Activated naive CD8-positive, alpha-beta T cell treated with anti-CD3 and anti-CD28 coated beads for 36 hours (primary cell): Measurements from ENCODE around the gene C19orf33. TPM values are rescaled to one million over a fixed set of nuclear protein-coding genes. Genes with fewer than 3 reads are reported as not detected.

ENCODE experiments used
- DNase-seq: peaks from one replicate; pipeline ENCODE4 v3.0.0; 2021
- H3K27ac Mint-ChIP-seq: one replicate; pipeline ENCODE4 v1.8.0; 2022; ENCODE audit warnings: mild to moderate bottlenecking, moderate library complexity, mixed read lengths
- H3K27me3 Mint-ChIP-seq: one replicate; pipeline ENCODE4 v1.8.0; 2022; ENCODE audit warnings: mild to moderate bottlenecking, mixed read lengths
- H3K36me3 Mint-ChIP-seq: one replicate; pipeline ENCODE4 v1.8.0; 2021; ENCODE audit warnings: mild to moderate bottlenecking, mixed read lengths
- H3K4me1 Mint-ChIP-seq: one replicate; pipeline ENCODE4 v1.8.0; 2021; ENCODE audit warnings: mixed read lengths
- H3K4me3 Mint-ChIP-seq: one replicate; pipeline ENCODE4 v1.8.0; 2022; ENCODE audit warnings: mild to moderate bottlenecking, moderate library complexity, mixed read lengths
- H3K9me3 Mint-ChIP-seq: one replicate; pipeline ENCODE4 v1.8.0; 2022; ENCODE audit warnings: mixed read lengths
- total RNA-seq, 2 experiments: library from RNA; stranded (reverse); gene quantifications; one replicate each; pipeline ENCODE4 v1.2.3, GENCODE V29; 2021

C19orf33 gene
- total RNA-seq, 2 experiments from 2014 or later = not detected

DNA sequence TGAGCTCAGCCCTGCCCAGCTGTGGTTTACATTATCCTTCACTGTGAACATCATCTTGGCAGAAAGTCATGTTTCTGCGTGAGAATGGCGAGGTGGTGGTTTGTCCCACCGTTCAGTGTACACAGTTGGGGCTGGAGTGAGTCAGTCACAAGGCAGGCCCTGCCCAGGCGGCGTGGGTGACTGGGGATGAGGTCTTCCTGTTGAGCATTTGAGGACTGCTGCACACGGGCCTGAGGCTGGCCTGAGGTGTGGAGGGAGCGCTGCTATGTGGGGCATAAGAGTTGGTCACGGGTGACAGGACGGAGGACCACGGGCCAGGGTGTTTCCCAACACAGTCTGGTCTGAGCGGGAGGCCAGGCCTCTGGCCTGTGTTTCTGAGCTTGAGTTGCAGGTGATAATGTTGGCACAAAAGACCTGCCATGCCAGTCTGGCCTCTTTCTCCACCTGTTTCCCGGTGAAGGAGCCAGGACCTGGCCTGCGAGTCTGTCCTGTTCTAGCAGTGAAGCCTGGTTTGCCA is 13.4 kb upstream of the C19orf33 start:
- H3K4me1 Mint-ChIP-seq = no peaks in the 10 kb centered on the region
- no peaks in the 10 kb centered on the region for H3K36me3 Mint-ChIP-seq
- no peak for DNase-seq
- no peak overlapping the region for H3K27ac Mint-ChIP-seq
- H3K9me3 Mint-ChIP-seq = no peaks in the 10 kb centered on the region
- no peaks in the 10 kb centered on the region for H3K27me3 Mint-ChIP-seq
- H3K4me3 Mint-ChIP-seq = no peak overlapping the region

DNA sequence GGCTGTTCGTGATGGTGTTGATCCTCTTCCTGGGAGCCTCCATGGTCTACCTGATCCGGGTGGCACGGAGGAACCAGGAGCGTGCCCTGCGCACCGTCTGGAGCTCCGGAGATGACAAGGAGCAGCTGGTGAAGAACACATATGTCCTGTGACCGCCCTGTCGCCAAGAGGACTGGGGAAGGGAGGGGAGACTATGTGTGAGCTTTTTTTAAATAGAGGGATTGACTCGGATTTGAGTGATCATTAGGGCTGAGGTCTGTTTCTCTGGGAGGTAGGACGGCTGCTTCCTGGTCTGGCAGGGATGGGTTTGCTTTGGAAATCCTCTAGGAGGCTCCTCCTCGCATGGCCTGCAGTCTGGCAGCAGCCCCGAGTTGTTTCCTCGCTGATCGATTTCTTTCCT is 12.2 kb upstream of the C19orf33 start:
- Mint-ChIP-seq H3K4me3 (no peak overlapping the region), H3K27me3 (no peaks in the 10 kb centered on the region), H3K27ac (no peak overlapping the region), H3K9me3 (no peaks in the 10 kb centered on the region), H3K4me1 (no peaks in the 10 kb centered on the region), H3K36me3 (no peaks in the 10 kb centered on the region)
- DNase-seq = no peak

DNA sequence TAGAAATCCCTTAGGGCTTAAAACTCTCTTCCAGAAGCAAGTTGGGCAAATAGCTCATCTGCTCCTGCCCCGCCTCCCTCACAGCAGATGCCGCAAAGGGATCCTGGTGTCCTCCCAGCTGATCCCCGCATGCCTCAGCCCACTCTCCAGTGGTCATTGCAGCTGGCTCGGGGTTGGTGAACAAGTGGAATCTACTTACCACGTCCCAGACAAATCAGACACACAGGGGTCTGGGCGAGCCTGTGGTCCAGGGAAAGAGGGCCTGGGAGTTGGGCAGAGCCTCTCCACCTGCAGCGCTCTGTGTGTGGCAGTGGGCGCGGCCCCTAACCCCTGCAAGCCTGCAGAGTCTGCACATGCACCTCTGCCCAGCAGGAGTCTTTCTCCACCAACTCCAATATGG is 10.8 kb upstream of the C19orf33 start:
- Mint-ChIP-seq H3K4me1 (no peaks in the 10 kb centered on the region), H3K9me3 (no peaks in the 10 kb centered on the region), H3K27me3 (no peaks in the 10 kb centered on the region), H3K27ac (no peak overlapping the region), H3K4me3 (no peak overlapping the region), H3K36me3 (no peaks in the 10 kb centered on the region)
- DNase-seq = no peak

DNA sequence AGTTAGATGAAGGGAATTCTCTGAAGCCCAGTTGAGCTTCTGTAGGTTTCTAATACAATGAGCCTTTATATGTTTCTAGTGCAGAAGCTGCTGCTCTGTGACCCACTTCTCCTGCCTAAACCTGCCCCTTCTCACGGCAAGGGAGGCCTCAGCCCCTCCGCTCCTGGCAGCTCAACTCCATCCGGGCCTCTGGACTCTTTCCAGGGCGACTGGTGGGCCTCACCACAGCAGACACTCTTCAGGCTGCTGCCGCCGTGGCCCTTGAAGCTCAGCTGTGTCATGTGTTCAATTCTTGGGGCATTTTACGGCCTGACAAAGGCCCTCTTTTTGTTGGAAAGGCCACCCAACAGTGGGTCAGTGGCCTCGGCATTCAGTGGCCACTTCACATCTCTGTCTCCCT is 10.0 kb upstream of the C19orf33 start:
- H3K9me3 Mint-ChIP-seq = no peaks in the 10 kb centered on the region
- no peaks in the 10 kb centered on the region for H3K27me3 Mint-ChIP-seq

DNA sequence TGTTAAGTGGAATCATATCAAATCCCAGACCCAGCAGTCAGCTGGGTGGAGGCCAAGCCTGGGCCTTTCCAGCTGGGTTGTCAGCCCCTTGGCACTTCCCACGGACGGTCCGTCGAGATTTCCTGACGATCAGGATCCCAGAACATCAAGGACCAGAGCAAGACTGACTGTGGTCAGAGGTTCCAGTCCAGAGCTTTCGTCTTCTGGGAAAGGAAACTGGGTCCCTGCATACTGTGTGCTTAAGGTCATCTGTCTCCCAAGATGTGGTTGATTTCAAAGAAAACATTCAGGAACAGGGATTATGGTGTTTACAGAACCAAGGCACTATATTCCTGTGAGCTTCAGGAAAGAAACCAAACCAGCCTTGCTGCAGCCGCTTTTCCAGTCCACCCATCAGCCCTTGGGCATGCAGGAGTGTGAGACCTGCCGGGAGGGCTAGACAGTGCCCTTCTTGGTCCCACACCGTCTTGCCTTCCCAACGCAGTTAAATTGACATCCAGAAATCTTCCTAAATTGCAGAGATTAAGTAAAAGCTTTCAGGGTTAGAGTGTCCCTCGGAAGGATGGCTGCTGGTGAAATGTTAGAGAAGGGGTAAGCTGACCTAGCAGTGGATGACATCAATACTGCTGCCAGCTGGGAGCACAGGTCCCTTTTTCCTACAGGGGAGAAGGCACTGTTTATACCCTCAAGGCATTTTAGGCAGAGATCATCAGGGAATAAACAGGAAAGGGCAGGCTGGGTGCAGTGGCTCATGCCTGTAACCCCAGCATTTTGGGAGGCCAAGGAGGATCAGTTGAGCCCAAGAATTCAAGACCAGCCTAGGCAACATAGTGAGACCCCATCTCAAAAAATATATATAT is 5.0 kb upstream of the C19orf33 start:
- Mint-ChIP-seq H3K4me1 (no peaks in the 10 kb centered on the region), H3K4me3 (no peak overlapping the region), H3K27ac (no peak overlapping the region), H3K27me3 (no peaks in the 10 kb centered on the region), H3K36me3 (no peaks in the 10 kb centered on the region), H3K9me3 (no peaks in the 10 kb centered on the region)
- no peak for DNase-seq

More for the DNA sequence above, 10.0 kb upstream of the C19orf33 start:
- Mint-ChIP-seq H3K27ac (no peak overlapping the region), H3K4me3 (no peak overlapping the region), H3K36me3 (no peaks in the 10 kb centered on the region), H3K4me1 (no peaks in the 10 kb centered on the region)
- DNase-seq = no peak

DNA sequence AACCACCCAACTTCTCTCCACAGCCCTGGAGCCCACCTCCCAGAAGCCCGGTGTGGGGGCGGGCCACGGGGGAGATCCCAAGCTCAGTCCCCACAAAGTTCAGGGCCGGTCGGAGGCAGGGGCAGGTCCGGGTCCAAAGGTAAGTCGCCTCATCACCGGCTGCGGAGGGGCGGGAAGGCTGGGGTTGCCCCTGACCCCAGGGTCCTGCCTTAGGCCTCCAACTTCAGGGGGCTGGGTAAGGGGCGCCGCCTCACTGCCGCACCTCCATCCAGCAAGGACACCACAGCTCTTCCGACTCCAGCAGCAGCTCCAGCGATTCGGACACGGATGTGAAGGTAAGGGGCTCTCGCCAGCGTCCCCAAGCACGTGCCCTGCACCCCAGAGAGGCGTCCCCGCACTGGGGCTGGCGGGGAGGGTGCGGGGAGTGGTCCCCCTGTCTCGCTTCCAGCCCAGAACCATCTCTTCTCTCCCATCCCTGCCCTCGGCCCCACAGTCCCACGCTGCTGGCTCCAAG is 358 bp downstream of the C19orf33 start:
- Mint-ChIP-seq H3K9me3 (no peaks in the 10 kb centered on the region), H3K36me3 (peaks cover 3% of the 10 kb centered on the region), H3K27me3 (no peaks in the 10 kb centered on the region), H3K4me1 (peaks cover 3% of the 10 kb centered on the region), H3K4me3 (no peak overlapping the region), H3K27ac (no peak overlapping the region)
- no peak for DNase-seq

DNA sequence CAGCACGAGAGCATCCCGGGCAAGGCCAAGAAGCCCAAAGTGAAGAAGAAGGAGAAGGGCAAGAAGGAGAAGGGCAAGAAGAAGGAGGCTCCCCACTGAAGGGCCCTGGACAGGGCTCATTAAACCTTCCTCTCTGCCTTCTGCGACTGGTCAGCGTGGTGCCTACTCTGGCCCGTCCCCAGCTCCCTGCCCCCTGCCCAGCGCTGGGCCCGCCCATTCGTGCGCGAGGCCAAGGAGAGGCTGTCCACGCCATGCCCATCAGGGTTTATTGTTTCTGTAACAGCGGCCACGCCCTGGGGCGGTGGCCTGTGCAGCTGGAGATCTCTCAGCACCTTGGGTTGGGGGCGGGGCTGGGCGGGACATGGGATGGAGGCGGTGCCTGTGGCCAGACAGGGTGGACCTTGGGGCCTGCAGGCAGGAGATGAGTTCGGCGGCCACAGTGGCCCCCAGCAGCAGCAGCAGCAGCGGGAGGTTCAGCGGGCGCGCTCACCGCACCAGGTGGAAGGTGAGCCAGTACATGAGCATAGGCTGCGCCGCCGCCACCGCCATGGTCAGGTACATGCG is 897 bp downstream of the C19orf33 start:
- H3K27me3 Mint-ChIP-seq = no peaks in the 10 kb centered on the region
- H3K36me3 Mint-ChIP-seq = peaks cover 3% of the 10 kb centered on the region
- H3K27ac Mint-ChIP-seq = no peak overlapping the region
- DNase-seq = no peak
- H3K4me3 Mint-ChIP-seq = no peak overlapping the region
- peaks cover 3% of the 10 kb centered on the region for H3K4me1 Mint-ChIP-seq
- H3K9me3 Mint-ChIP-seq = no peaks in the 10 kb centered on the region

DNA sequence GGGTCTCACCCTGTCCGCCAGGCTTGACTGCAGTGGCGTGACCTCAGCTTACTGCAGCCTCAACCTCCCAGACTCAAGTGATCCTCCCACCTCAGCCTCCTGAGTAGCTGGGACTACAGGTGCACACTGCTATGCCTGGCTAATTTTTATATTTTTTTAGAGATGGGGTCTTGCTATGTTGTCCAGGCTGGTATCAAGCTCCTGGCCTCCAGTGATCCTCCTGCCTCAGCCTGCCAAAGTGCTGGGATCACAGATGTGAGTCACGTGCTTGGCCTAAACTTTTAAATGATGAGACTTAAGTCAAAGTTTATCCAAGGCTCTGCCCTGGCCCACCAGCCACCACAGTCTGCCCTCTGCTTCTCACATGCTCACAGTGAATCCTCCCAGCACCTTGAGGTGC is 2.2 kb downstream of the C19orf33 start:
- no peaks in the 10 kb centered on the region for H3K27me3 Mint-ChIP-seq
- no peaks in the 10 kb centered on the region for H3K9me3 Mint-ChIP-seq
- H3K4me1 Mint-ChIP-seq = peaks cover 6% of the 10 kb centered on the region
- H3K4me3 Mint-ChIP-seq = no peak overlapping the region
- peaks cover 6% of the 10 kb centered on the region for H3K36me3 Mint-ChIP-seq
- no peak overlapping the region for H3K27ac Mint-ChIP-seq
- no peak for DNase-seq

DNA sequence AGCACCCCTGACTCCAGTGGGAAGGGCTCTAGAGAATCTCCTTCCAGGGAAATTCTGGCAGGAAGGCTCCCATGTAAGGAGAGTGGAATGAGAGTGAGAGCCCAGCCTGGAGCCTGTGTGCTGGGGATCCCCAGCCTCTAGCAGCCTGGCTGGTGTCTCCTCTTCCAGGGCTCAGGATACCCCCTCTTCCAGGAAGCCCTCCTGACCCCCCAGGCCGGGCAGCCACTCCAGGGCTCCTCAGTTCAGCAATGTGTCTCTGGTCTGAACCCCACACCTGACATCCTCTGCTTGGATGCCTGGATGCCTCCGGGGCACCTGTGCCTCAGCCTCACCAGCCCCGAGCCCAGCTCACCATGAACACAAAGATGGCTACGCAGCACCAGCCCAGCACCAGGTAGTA is 3.0 kb downstream of the C19orf33 start:
- Mint-ChIP-seq H3K9me3 (no peaks in the 10 kb centered on the region), H3K4me1 (peaks cover 6% of the 10 kb centered on the region), H3K27me3 (no peaks in the 10 kb centered on the region), H3K27ac (no peak overlapping the region), H3K36me3 (peaks cover 6% of the 10 kb centered on the region), H3K4me3 (no peak overlapping the region)
- DNase-seq = no peak

DNA sequence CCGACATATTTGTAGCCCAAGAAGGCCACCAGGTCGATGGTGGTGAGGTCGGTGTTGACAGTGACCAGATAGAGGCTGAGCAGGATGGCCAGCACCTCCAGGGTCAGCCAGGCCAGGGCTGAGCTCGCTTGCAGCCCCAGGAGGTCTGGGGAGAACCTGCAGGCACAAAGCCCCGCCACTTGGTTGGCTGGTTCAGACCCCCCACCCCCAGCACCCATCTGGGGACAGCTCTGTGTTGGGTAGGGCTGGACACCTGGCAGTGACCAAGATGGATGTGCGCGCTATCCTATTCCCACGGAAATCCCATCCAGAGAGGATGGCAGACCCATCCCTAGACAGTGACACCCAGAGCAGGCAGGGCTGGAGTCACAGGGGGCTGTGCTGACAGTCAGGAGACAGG is 3.5 kb downstream of the C19orf33 start:
- Mint-ChIP-seq H3K4me3 (no peak overlapping the region), H3K27me3 (no peaks in the 10 kb centered on the region), H3K36me3 (peaks cover 6% of the 10 kb centered on the region), H3K27ac (no peak overlapping the region), H3K9me3 (no peaks in the 10 kb centered on the region), H3K4me1 (peaks cover 9% of the 10 kb centered on the region)
- DNase-seq = no peak

DNA sequence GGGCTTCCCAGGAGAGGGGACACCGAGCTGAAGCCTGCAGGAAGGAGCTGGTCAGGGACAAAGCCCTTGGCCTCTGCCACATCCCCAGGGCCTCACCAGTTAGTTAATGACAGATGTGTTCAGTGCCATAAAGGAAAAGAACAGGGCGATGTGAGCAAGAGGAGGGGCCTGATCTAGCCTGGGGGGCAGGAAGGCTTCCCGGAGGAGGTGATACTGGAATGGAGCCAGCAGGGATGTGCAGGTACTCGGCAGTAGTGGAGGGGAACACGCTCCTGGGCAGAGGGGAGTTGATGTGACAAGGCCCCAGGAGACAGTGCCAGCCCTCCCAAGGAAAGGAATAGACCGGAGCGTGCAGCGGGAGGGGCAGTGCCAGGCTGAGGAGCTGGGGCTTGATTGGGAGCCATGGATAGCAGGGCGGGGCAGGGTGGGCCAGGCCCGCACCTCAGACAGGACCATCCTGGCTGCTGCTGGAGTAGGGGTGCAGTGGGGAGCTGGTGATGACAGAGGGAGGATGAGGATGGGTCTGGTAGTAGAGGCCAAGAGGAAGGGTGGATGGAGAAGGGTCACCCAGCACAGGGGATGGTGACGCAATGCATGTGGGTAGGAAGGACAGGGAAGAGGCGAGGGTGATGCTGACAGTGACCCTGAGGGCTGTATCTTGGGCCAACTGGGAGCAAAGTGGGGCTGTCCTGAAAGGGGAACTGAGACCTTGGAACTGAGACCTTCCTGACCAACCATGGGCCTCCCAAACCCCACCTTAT is 4.1 kb downstream of the C19orf33 start:
- no peak for DNase-seq
- Mint-ChIP-seq H3K4me3 (no peak overlapping the region), H3K9me3 (no peaks in the 10 kb centered on the region), H3K4me1 (peaks cover 12% of the 10 kb centered on the region), H3K36me3 (peaks cover 6% of the 10 kb centered on the region), H3K27ac (no peak overlapping the region), H3K27me3 (no peaks in the 10 kb centered on the region)

DNA sequence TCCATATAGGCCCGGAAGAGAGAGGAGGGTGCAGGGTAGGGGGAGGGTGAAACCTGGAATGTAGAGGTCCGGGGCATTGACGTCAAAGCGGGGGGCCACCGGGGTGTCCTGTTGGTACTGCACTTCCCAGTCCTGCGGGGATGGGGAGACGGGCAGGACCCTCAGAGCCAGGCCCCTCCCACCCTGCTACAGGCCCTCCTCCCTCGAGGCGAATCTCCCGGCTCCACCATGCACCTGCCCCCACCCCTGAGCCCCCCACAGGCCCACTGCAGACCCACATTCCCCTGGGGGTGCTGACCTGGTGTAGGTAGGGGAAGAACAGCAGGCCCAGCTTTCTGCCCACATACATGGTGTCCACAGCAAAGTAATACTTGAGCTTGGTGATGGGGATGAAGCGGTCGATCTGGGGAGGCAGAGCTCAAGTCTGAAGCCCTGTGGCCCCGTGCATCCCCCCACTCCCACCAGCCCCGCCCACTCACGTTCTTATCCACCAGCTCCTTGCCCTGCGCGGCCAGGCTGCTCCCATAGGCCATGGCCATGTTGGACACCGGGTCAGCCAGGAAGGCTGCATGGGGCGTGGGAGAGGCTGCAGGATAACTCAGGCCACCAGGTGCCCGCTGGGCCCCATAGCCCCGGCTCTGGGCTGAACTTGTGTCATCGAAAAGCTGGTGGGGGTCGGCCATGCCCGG is 5.0 kb downstream of the C19orf33 start:
- H3K36me3 Mint-ChIP-seq = peaks cover 6% of the 10 kb centered on the region

DNA sequence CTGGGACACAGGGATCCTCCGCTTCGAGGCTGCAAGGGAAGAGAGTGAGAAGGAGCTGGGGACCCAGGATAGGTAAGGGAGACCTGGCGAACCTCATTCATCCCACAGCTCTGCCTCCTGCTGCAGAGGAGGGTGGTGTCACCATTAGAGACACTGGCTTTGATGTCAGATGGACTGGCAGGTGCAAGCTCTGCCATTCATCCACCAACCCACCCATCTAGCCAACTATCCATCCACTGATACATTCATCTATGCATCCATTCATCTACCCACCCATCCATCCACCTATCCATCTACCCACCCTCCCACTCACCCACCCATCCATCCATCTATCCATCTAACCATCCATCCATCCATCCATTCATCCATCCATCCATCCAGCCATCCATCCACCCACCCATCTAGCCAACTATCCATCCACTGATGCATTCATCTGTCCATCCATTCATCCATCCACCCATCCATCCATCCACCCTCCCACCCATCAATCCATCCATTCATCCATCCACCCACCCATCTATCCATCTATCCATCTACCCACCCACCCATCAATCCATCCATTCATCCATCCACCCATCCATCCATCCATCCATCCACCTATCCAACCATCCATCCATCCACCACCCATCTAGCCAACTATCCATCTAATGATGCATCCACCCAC is 5.7 kb downstream of the C19orf33 start:
- DNase-seq = no peak
- H3K9me3 Mint-ChIP-seq = no peaks in the 10 kb centered on the region
- H3K27ac Mint-ChIP-seq = no peak overlapping the region
- no peaks in the 10 kb centered on the region for H3K27me3 Mint-ChIP-seq
- H3K4me3 Mint-ChIP-seq = no peak overlapping the region
- H3K4me1 Mint-ChIP-seq = peaks cover 20% of the 10 kb centered on the region
- H3K36me3 Mint-ChIP-seq = peaks cover 6% of the 10 kb centered on the region

More for the DNA sequence above, 5.0 kb downstream of the C19orf33 start:
- Mint-ChIP-seq H3K9me3 (no peaks in the 10 kb centered on the region), H3K27ac (no peak overlapping the region), H3K4me3 (no peak overlapping the region), H3K27me3 (no peaks in the 10 kb centered on the region), H3K4me1 (peaks cover 17% of the 10 kb centered on the region)
- no peak for DNase-seq

DNA sequence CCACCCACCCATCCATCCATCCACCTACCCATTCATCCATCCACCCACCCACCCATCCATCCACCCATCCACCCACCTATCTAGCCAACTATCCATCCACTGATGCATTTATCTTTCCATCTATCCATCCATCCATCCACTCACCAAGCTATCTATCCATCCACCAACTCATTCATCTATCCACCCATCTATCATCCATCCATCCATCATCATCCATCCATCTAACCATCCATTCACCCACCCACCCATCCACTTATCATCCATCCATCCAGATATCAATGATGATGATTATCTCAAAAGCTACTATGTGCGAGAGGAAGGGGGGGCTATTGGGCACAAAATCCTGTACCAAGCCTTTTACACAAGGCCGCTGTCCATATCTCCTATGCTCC is 6.2 kb downstream of the C19orf33 start:
- Mint-ChIP-seq H3K27ac (no peak overlapping the region), H3K4me1 (peaks cover 22% of the 10 kb centered on the region), H3K27me3 (no peaks in the 10 kb centered on the region), H3K4me3 (no peak overlapping the region), H3K36me3 (peaks cover 6% of the 10 kb centered on the region), H3K9me3 (no peaks in the 10 kb centered on the region)
- DNase-seq = no peak
